Stimulated activated CD4-positive, alpha-beta T cell treated with anti-CD3 and anti-CD28 coated beads, Interleukin-15, amount 100 ng/mL, for 48 hours (primary cell): ENCODE measurements around the gene TMIGD1.

Experiments used
- DNase-seq, 2 donors: peaks; one replicate each; pipeline ENCODE4 v3.0.0-alpha.2; 2020; ENCODE audit warnings: low read depth in 2 of 2

Gene TMIGD1

DNA sequence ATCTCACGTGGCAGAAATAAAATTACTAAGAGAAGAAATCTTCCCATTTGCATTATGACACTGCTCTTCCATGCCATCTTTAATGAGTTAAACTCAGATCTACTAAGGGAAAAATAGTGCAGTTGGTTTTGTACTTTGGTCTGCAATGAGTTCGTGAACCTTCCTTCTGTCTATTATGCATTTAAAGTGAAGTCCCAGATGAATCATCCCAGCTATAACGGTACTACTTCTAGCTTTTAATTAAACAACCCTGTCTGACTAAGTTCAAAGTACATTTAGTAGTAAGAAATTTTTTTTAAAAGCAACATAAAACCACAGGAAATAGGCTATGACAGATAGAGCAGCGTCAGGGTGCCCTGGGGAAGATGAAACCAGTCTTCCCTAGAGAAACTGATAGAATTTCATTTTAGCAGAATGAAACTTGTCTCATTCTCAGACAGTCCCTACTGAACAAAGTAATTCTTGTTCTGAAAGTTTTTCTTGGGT lies 1.8 kb downstream of the TMIGD1 start:
- DNase-seq = peak; percentile 35 to 50

- no peak for DNase-seq
These were observed 7.0 kb downstream of the TMIGD1 start for GRCh38 chr17:30326809-30327208.

- no peak for DNase-seq
These were observed 9.1 kb downstream of the TMIGD1 start for GRCh38 chr17:30324723-30325122.

GRCh38 chr17:30323895-30324319 lies 9.9 kb downstream of the TMIGD1 start:
- peak; percentile 11 to 18 for DNase-seq

GRCh38 chr17:30323262-30323894 lies 10.5 kb downstream of the TMIGD1 start:
- no peak for DNase-seq

DNA sequence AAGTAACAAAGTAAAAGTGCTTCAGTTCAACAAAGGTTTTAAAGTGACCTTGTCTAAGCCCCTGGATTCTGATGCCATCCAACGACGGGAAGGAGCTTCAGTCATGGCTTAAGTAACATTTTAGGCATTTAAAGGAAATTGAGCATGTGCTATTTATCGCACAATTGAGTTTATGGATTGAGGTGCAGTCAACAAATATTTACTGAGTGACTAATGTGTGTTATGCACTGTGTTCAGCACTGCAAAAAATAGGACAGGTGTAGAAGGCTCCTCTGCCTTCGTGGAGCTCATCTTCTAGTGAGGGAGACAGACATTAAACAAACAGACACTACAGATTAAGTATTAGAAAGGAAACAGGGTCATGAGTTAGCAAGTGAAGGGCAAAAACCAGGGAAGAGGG lies 12.5 kb downstream of the TMIGD1 start:
- DNase-seq = no peak

DNA sequence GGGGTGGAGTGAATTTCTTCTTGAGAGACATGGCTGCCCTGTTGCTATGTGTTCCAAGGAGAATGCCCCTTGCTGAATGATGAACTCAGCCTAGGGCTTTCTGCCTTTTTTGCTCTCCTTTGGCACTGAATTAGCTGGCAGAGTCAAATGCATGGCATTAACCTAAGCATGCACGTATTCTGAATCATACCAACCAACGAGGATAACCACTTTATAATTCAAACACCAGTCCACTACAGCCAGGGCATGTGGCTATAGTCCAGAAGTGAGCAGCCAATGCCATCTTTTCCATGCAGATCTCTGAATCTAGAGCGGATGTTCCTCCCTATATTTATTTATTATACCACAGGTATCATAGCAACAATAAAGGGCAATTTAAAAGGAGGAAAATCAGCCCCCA lies 15.7 kb downstream of the TMIGD1 start:
- no peak for DNase-seq

DNA sequence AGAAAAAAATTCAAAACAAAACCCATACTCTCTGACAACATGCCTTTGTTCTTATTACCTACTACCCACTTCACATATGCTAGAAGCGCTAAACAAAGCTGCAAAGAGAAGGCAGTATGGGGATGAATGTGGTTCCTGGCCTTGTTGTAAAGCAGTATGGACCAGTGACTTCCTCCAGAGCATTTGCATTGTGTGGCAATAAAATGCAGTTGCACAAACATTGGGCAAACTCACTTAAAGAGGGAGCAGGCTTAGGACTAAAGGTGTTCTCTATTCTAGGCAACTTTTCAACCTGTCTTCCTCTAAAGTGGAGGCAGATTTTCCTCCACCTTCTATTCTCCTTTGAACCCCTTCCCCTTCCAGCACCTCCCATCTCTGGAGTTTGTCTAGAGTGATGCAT lies 17.1 kb downstream of the TMIGD1 start:
- DNase-seq = no peak

GRCh38 chr17:30315106-30315505 lies 18.8 kb downstream of the TMIGD1 start:
- DNase-seq = no peak

DNA sequence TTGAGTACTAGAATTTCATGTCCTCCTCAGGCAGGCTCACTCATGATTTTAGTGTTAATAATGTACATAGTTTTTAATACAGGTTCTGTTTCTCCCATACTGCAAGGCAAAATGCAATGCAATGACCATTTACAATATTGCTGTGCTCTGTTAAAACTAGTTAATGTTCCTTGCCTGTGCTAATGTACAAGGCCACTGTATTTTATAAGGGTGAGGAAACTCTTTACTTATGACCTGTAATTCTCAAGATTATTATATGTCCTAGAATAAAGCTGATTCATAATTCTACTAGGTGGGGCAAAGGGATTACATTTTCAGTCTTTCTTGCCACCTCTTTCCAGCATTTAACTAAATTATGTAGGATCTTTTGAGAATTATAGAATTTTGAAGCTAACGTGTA lies 19.4 kb downstream of the TMIGD1 start:
- DNase-seq = no peak

DNA sequence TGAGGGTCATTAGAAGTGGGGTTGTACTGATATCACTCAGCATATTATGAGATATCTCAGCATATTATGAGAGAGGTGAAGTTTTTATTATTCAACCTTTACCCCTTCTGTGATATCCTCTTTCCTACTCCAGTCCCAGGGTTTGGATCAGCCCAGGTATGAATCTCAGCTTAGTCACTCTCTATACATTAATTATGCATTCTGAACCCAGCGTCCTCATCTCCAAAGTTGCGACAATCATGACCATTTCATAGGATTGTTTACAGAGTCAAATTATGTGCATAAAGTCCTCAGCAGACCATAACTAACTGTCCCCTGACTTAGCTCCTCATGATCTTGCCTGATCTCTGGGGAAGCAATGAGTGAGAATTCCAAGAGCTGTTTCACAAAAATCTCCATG lies 21.6 kb downstream of the TMIGD1 start:
- no peak for DNase-seq

GRCh38 chr17:30310562-30310961 lies 23.3 kb downstream of the TMIGD1 start:
- no peak for DNase-seq

GRCh38 chr17:30309591-30309990 lies 24.3 kb downstream of the TMIGD1 start:
- no peak for DNase-seq

DNA sequence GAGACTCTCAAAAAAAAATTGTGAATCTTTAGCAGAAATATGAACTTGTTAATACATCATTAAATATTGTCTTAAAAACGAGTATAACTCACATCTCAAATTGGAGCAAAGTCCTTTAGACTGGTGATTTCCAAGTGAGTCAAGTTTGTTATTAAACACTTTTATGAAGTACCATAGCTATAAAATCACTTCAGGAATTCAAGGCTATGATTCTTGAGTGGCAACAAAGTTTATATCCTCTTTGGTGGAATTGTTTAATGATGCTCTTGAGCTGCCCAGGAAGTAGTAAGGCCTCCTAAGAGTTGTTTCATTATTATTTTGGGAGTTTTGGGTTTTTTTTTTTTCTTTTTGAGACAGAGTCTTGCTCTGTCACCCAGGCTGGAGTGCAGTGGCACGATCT lies 25.5 kb downstream of the TMIGD1 start:
- no peak for DNase-seq

GRCh38 chr17:30304778-30305177 lies 29.1 kb downstream of the TMIGD1 start:
- DNase-seq = no peak

DNA sequence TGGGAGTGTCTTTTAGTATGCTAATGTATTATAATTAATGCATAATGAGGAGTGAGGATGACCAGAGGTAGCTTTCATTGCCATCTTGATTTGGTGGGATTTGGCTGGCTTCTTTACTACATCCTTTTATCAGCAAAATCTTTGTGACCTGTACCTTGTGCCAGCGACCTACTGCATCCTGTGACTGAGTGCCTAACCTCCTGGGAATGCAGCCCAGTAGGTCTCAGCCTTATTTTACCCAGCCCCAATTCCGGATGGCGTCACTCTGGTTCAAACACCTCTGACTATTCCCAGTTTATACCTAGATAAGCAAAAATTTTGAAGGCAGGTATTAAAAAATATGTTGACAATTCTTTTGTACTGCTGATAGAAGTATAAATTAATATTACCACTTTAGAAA lies 31.6 kb downstream of the TMIGD1 start:
- no peak for DNase-seq

DNA sequence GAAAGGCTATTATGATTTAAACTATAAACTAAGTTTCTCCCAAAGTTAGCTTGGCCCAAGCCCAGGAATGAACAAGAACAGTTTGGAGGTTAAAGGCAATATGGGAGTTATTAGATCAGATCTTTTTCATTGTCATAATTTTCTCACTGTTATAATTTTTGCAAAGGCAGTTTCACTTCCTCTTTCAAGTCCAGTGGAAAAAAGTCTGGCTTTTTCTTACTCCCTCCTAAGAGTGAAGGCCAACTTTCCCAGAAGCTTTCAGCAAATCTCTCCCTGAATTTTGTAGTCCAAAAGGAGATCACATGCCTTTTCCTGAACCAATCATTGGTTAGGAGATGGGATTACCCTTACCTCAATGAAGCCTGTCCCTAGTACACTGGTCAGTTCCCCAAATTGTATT lies 33.0 kb downstream of the TMIGD1 start:
- DNase-seq = no peak

GRCh38 chr17:30299000-30299399 lies 34.9 kb downstream of the TMIGD1 start:
- no peak for DNase-seq

DNA sequence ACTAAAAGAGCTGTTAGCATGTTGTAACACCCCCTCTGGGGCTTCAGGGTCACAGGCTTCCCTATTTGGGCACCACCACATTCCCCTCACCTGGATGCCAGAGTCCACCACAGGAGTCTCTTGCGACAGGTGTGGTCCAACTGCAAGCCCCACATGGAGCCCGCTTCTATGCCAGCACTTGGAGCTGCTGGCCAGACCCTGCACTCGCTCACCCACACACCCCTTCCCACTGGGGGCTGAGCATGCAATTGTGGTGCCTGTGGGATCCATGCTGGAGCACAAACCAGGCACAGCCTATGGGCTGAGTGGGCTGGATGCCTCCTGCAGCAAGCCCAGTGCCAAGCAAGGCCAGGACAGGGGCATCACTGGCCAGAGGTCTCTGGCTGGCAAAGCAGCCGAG lies 36.1 kb downstream of the TMIGD1 start:
- no peak for DNase-seq

DNA sequence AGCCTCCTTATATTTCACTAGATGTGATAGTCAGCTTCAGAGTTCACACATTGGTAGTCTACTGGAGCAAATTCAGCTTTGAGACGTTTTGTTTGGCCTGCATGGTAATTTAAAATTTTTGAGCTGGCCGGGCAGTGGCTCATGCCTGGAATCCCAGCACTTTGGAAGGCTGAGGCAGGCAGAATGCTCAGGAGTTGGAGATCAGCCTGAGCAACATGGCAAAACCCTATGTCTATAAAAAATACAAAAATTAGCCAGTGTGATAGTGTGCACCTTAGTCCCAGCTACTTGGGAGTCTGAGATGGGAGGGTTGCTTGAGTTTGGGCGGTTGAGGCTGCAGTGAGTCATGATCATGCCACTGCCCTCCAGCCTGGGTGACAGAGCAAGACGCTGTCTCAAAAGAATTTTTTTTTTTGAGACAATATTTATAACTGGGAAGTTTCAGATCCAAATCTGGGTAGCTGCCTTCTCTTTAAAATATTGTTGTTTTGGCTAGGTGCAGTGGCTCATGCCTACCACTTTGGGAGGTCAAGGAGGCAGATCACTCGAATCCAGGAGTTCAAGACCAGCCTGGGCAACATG lies 37.3 kb downstream of the TMIGD1 start:
- no peak for DNase-seq

DNA sequence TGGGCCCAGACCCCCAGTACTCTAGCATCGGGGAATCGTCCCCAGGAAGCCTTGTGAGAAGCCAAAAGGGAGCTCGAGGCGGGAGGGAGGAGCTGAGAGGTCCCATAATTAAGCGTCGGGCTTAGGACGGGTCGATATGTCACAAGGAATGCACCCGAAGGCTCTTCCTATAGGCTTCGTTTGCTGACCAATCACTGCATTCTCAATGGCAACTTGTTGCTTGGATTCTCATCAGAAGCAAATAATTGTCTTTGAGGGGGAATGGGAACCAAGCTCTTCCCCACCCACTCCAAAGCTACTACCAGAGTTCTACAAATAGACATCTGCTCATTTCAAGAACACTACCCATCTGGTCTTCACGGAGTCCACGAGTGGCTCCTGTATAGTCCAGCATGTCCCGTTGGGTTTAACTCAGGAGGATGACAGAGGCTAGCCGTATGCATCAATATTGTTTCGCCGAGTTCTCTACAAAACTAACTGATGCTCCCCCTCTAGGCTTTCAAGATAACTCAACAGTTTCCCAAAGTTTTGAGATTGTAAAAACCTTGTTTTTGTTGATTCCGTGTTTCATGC lies 41.5 kb downstream of the TMIGD1 start:
- DNase-seq = no peak

DNA sequence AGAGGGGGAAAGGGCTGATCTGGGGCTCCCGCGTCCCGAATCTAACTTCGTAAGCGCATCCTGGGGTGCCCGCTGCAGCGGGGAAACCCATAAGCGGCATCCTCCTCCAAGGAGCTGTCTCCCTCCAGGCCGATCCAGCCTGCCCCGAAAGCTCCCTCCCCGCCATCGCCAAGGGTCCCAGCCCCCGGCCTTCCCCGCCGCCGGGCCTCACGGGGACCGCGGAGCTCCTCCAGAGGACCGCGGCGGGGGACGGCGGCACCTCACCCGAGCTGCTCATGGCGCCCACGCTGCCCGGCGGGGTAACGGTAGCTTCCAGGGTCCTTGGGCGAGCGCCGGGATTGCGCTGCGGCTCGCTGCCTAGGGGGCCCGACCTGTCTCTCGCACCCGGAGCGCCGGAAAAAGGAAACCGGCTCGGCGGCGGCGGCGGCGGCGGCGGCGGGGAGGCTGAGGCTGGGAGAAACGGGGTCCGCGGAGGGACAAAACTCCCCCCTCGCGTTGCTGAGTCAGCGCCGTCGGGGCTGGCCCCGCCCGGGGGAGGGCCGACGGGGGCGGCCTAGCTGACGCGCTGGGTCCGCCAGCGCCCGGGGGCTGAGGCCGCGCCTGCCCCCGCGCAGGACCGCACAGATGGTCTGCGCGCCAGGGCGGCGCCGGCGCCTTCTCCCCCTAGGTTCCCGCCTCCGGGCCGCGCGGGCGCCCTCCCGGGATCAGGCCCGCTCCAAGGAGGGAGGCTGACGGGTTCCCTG lies 42.1 kb downstream of the TMIGD1 start, which contains the start of gene BLMH:
BLMH (minus strand) TSS at position 402 of the 743 bp plus-strand sequence; CDS start at position 277, 125 bp downstream.
- peak; percentile 65 to 77 for DNase-seq
